HepG2 (cell line): ENCODE data around the gene MAN2B2. TPM values are rescaled to one million over a fixed set of nuclear protein-coding genes. Genes with fewer than 3 reads are reported as not detected.

Source experiments
- DZIP1 ChIP-seq: sonication (generic); formaldehyde crosslinking; IDR thresholded peaks from 2 replicates; pipeline ENCODE4 v1.5.0; 2020; ENCODE audit warnings: mild to moderate bottlenecking, missing genetic modification reagents
- EHMT2 ChIP-seq: fragments of 200-600 bp; sonication (generic); IDR thresholded peaks from 2 replicates; pipeline ENCODE4 v1.7.0; 2017; ENCODE audit warnings: antibody characterized with exemption, low read depth, low read length, borderline replicate concordance
- ELF1 ChIP-seq: sonication (generic); formaldehyde crosslinking; IDR thresholded peaks from 2 replicates; pipeline ENCODE4 v1.4.0; 2020; ENCODE audit warnings: missing genetic modification reagents
- FOXC1 ChIP-seq: sonication (generic); formaldehyde crosslinking; IDR thresholded peaks from 2 replicates; pipeline ENCODE4 v1.8.0; 2022; ENCODE audit warnings: mild to moderate bottlenecking, missing genetic modification reagents, borderline replicate concordance
- MBD4 ChIP-seq: IDR thresholded peaks from 2 replicates; pipeline ENCODE4 v1.6.1; 2012; ENCODE audit warnings: low read length, inconsistent platforms, borderline replicate concordance
- MEF2D ChIP-seq: sonication (generic); formaldehyde crosslinking; IDR thresholded peaks from 2 replicates; pipeline ENCODE4 v1.5.1; 2020; ENCODE audit warnings: mild to moderate bottlenecking, missing genetic modification reagents
- MLLT10 ChIP-seq: sonication (generic); formaldehyde crosslinking; IDR thresholded peaks from 2 replicates; pipeline ENCODE4 v1.4.0; 2020; ENCODE audit warnings: missing genetic modification reagents
- PCBP2 ChIP-seq: fragments of 200-400 bp; formaldehyde crosslinking; optimal IDR thresholded peaks from 2 replicates; pipeline ENCODE3; 2018; ENCODE audit warnings: low read length, low read depth; ENCODE audit not compliant: poor library complexity, severe bottlenecking
- PHF8 ChIP-seq: sonication (generic); formaldehyde crosslinking; IDR thresholded peaks from 2 replicates; pipeline ENCODE4 v1.5.0; 2020; ENCODE audit warnings: missing genetic modification reagents
- SOX6 ChIP-seq, 2 experiments: fragments of 450-650 bp in 1 of 2; sonication (generic) in 1 of 2; formaldehyde crosslinking in 1 of 2; IDR thresholded peaks; 2 replicates each; pipeline versions ENCODE4 v1.4.0 to v1.6.1; 2017 to 2020; ENCODE audit warnings: antibody characterized with exemption in 1 of 2, mild to moderate bottlenecking in 1 of 2, missing genetic modification reagents in 1 of 2
- SSRP1 ChIP-seq: IDR thresholded peaks from 2 replicates; pipeline ENCODE4 v1.6.1; 2016; ENCODE audit warnings: control low read depth
- THYN1 ChIP-seq: sonication (generic); formaldehyde crosslinking; IDR thresholded peaks from 2 replicates; pipeline ENCODE4 v1.8.1; 2023; ENCODE audit warnings: low read depth, mild to moderate bottlenecking, moderate library complexity, missing genetic modification reagents, borderline replicate concordance
- ZNF75D ChIP-seq: sonication (generic); formaldehyde crosslinking; IDR thresholded peaks from 2 replicates; pipeline ENCODE4 v1.8.1; 2023; ENCODE audit warnings: missing genetic modification reagents, mild to moderate bottlenecking, borderline replicate concordance
- ZNF891 ChIP-seq: sonication (generic); formaldehyde crosslinking; IDR thresholded peaks from 2 replicates; pipeline ENCODE4 v1.5.0; 2020; ENCODE audit warnings: mild to moderate bottlenecking, missing genetic modification reagents
- polyA plus RNA-seq, 8 experiments: library from polyadenylated mRNA; depleted of rRNA in 3 of 8; stranded (reverse) in 7 of 8; unstranded in 1 of 8; fragments of >200 nt; fragmentation: Illumina TruSeq in 4 of 8; extraction: Trizol in 4 of 8; gene quantifications; 2 replicates each; pipeline versions ENCODE4 v1.2.1 to v1.2.3, GENCODE V29; 2011 to 2016; ENCODE audit warnings: low read depth in 4 of 8, missing spikeins in 1 of 8, mixed read lengths in 1 of 8; ENCODE audit not compliant: insufficient read depth in 1 of 8
- total RNA-seq, 5 experiments: library from RNA; depleted of rRNA; stranded (reverse); fragments of >200 nt; fragmentation: Illumina TruSeq; extraction: Trizol; gene quantifications; 2 replicates each; pipeline ENCODE4 v1.2.3, GENCODE V29; 2016; ENCODE audit warnings: low read depth in 1 of 5
- TF ChIP-seq, protein P1 (sequence below): sonication (generic); formaldehyde crosslinking; conservative IDR thresholded peaks from 2 replicates; pipeline ENCODE4 v1.4.0; 2020; ENCODE audit warnings: missing genetic modification reagents
- TF ChIP-seq, protein P2 (sequence below): sonication (generic); formaldehyde crosslinking; IDR thresholded peaks from 2 replicates; pipeline ENCODE4 v1.5.1; 2020; ENCODE audit warnings: missing genetic modification reagents, mild to moderate bottlenecking, borderline replicate concordance
- TF ChIP-seq, protein P3 (sequence below): sonication (generic); formaldehyde crosslinking; IDR thresholded peaks from 2 replicates; pipeline ENCODE4 v1.5.0; 2020; ENCODE audit warnings: missing genetic modification reagents
- TF ChIP-seq, protein P4 (sequence below): sonication (generic); formaldehyde crosslinking; IDR thresholded peaks from 2 replicates; pipeline ENCODE4 v1.9.0; 2022; ENCODE audit warnings: low read depth, missing genetic modification reagents

Gene MAN2B2
- total and polyA plus RNA-seq, 2 of the 13 experiments (the other 11 are each of a cell fraction or from before 2014, with no cell fraction given), result 4.8 to 5.4 TPM

DNA sequence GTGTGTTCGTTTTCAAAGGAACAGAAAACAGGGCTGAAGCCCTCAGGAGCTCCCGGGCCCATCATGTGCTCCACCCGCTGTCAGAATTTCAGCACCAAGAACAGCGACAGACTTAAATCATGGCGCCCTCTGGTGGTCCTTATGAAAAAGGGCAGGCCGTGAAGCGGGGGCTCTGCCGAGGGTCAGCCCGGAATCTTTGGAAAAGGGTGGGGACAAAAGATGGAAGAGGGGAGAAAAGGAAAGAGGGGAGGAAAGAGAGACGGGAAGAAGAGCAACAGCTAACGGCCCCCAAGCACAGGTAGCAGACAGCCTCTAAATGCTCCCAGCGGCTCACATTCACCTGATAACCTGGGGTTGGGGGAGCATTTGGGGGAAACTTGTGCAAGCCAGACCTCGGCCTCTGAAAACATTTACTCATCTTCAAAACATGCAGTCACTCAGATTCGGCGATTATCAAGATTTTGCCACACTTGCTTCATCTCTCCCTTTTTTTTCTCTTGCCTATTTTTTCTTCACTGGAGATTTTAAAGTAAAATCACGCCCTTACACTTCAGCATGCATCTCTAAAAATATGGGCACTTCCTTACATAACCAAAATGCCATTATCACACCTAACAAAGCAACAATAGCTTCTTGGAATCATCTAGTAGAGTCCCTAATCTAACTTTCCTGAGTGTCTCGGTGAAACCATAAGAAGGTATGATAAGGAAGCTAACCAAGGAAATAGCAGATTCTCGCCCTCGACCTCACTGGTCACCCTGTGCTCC, 28.1 kb upstream of the MAN2B2 start (continued):
- TF ChIP-seq SOX6 (IDR thresholded peaks at IDR 0.05) (no peak), SOX6 (CRISPR knock-in tag; IDR thresholded peaks at IDR 0.05) (peak; percentile 38), SSRP1 (CRISPR knock-in tag) (no peak), MLLT10 (CRISPR knock-in tag) (no peak), PHF8 (CRISPR knock-in tag) (no peak), PCBP2 (peak; percentile 69), FOXC1 (CRISPR knock-in tag) (peak; percentile 64; the same call in 1 of the 2 replicates), THYN1 (CRISPR knock-in tag) (no peak), DZIP1 (CRISPR knock-in tag) (no peak), ELF1 (CRISPR knock-in tag) (no peak), MBD4 (no peak), ZNF75D (CRISPR knock-in tag) (no peak), ZNF891 (CRISPR knock-in tag) (peak; percentile 79; the same call in 1 of the 2 replicates), MEF2D (CRISPR knock-in tag) (peak; percentile 56; the same call in 1 of the 2 replicates), EHMT2 (peak; percentile 99)
- TF ChIP-seq, protein P1, sequence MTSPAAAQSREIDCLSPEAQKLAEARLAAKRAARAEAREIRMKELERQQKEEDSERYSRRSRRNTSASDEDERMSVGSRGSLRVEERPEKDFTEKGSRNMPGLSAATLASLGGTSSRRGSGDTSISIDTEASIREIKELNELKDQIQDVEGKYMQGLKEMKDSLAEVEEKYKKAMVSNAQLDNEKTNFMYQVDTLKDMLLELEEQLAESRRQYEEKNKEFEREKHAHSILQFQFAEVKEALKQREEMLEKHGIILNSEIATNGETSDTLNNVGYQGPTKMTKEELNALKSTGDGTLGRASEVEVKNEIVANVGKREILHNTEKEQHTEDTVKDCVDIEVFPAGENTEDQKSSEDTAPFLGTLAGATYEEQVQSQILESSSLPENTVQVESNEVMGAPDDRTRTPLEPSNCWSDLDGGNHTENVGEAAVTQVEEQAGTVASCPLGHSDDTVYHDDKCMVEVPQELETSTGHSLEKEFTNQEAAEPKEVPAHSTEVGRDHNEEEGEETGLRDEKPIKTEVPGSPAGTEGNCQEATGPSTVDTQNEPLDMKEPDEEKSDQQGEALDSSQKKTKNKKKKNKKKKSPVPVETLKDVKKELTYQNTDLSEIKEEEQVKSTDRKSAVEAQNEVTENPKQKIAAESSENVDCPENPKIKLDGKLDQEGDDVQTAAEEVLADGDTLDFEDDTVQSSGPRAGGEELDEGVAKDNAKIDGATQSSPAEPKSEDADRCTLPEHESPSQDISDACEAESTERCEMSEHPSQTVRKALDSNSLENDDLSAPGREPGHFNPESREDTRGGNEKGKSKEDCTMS (CRISPR knock-in tag), result peak; percentile 90
- TF ChIP-seq, protein P2, sequence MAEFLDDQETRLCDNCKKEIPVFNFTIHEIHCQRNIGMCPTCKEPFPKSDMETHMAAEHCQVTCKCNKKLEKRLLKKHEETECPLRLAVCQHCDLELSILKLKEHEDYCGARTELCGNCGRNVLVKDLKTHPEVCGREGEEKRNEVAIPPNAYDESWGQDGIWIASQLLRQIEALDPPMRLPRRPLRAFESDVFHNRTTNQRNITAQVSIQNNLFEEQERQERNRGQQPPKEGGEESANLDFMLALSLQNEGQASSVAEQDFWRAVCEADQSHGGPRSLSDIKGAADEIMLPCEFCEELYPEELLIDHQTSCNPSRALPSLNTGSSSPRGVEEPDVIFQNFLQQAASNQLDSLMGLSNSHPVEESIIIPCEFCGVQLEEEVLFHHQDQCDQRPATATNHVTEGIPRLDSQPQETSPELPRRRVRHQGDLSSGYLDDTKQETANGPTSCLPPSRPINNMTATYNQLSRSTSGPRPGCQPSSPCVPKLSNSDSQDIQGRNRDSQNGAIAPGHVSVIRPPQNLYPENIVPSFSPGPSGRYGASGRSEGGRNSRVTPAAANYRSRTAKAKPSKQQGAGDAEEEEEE (CRISPR knock-in tag), result no peak
- TF ChIP-seq, protein P3, sequence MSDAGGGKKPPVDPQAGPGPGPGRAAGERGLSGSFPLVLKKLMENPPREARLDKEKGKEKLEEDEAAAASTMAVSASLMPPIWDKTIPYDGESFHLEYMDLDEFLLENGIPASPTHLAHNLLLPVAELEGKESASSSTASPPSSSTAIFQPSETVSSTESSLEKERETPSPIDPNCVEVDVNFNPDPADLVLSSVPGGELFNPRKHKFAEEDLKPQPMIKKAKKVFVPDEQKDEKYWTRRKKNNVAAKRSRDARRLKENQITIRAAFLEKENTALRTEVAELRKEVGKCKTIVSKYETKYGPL (CRISPR knock-in tag), result peak; percentile 94
- TF ChIP-seq, protein P4, sequence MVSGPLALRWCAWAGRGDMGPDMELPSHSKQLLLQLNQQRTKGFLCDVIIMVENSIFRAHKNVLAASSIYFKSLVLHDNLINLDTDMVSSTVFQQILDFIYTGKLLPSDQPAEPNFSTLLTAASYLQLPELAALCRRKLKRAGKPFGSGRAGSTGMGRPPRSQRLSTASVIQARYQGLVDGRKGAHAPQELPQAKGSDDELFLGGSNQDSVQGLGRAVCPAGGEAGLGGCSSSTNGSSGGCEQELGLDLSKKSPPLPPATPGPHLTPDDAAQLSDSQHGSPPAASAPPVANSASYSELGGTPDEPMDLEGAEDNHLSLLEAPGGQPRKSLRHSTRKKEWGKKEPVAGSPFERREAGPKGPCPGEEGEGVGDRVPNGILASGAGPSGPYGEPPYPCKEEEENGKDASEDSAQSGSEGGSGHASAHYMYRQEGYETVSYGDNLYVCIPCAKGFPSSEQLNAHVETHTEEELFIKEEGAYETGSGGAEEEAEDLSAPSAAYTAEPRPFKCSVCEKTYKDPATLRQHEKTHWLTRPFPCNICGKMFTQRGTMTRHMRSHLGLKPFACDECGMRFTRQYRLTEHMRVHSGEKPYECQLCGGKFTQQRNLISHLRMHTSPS, result no peak
